SKM-1 (cell line): ENCODE measurements around the gene RIMS4.

Experiments used
- DNase-seq: peaks from one replicate; lab custom pipeline; 2025; ENCODE audit not compliant: unreplicated experiment; lab: John Stamatoyannopoulos, UW

The RIMS4 gene

GRCh38 chr20:44703183-44703925 is 107.0 kb downstream of the RIMS4 start:
- no peak for DNase-seq

- no peak for DNase-seq
Measured at GRCh38 chr20:44702776-44703175, 107.6 kb downstream of the RIMS4 start.

- DNase-seq: no peak
Measured at GRCh38 chr20:44701858-44702256, 108.5 kb downstream of the RIMS4 start.
